Panc1 (cell line): ENCODE results near the gene KYNU. TPM values are rescaled to one million over a fixed set of nuclear protein-coding genes. Genes with fewer than 3 reads are reported as not detected.

ENCODE experiments used
- ATAC-seq: fragments of 200-7000 bp; cut with Tn5 transposase; 2 replicates; pipeline ENCODE4 v1.9.1; 2020; ENCODE audit warnings: mild to moderate bottlenecking, moderate library complexity
- BruUV-seq: library from RNA; stranded (reverse); fragments of 400-500 nt; replicated peaks from 2 replicates; lab custom pipeline; 2021; lab: Mats Ljungman, UMichigan
- CTCF ChIA-PET: fragments of 300-600 bp; sonication (Branson Sonifier 250); formaldehyde crosslinking; loops from one replicate; lab custom pipeline; 2022; ENCODE audit warnings: antibody characterized with exemption; lab: Charles Lee
- POLR2A ChIA-PET: fragments of 300-600 bp; sonication (Branson Sonifier 250); formaldehyde crosslinking; loops from one replicate; lab custom pipeline; 2022; ENCODE audit warnings: antibody characterized with exemption; lab: Charles Lee
- DNase-seq: peaks from one replicate; pipeline ENCODE4 v3.0.0-alpha.2; 2010; ENCODE audit warnings: low read depth, low spot score
- H3K27ac ChIP-seq: 2 replicates; pipeline ENCODE4 v1.5.1; 2011; ENCODE audit warnings: mild to moderate bottlenecking, low read length, inconsistent platforms
- H3K27me3 ChIP-seq: fragments of 200-500 bp; sonication (Bioruptor generic); 2 replicates; pipeline ENCODE4 v1.6.0; 2014; ENCODE audit warnings: low read length, inconsistent platforms; ENCODE audit not compliant: control insufficient read depth, insufficient read depth
- H3K36me3 ChIP-seq: fragments of 200-500 bp; sonication (Bioruptor generic); 2 replicates; pipeline ENCODE4 v1.5.1; 2014; ENCODE audit warnings: inconsistent platforms, mild to moderate bottlenecking, low read length, moderate library complexity; ENCODE audit not compliant: control insufficient read depth, insufficient read depth
- H3K4me1 ChIP-seq: 2 replicates; pipeline ENCODE4 v1.5.1; 2011; ENCODE audit warnings: inconsistent platforms, mild to moderate bottlenecking, low read length, moderate library complexity; ENCODE audit not compliant: control insufficient read depth, insufficient read depth
- H3K4me3 ChIP-seq, 2 experiments: 2 replicates each; pipeline ENCODE4 v1.5.1; 2011 to 2012; ENCODE audit warnings: low read depth in 2 of 2, low read length in 2 of 2, mild to moderate bottlenecking in 2 of 2, inconsistent platforms in 1 of 2, moderate library complexity in 1 of 2
- H3K9me3 ChIP-seq: fragments of 200-500 bp; sonication (Bioruptor generic); 2 replicates; pipeline ENCODE4 v1.5.1; 2014; ENCODE audit warnings: low read depth, mild to moderate bottlenecking, inconsistent platforms, low read length, moderate library complexity; ENCODE audit not compliant: control insufficient read depth, insufficient read depth
- POLR2AphosphoS5 ChIP-seq: IDR thresholded peaks from 2 replicates; pipeline ENCODE4 v1.6.1; 2012; ENCODE audit warnings: mild to moderate bottlenecking, low read depth, low read length, moderate library complexity
- SIN3A ChIP-seq: IDR thresholded peaks from 2 replicates; pipeline ENCODE4 v1.6.1; 2012; ENCODE audit warnings: low read depth, mild to moderate bottlenecking, low read length, moderate library complexity, borderline replicate concordance; ENCODE audit not compliant: insufficient read depth
- TCF7L2 ChIP-seq: IDR thresholded peaks from 2 replicates; pipeline ENCODE4 v1.6.1; 2011; ENCODE audit warnings: mild to moderate bottlenecking, low read depth, low read length, inconsistent platforms
- in situ Hi-C: cut with HindIII; loops from 2 replicates; pipeline ENCODE4 v1.10.0; 2016; ENCODE audit warnings: low sequenced_read_pairs, low pct_unique_long_range_greater_than_20kb
- intact Hi-C: fragments of 100-400 bp; cut with micrococcal nuclease; formaldehyde crosslinking; loops from one replicate; pipeline ENCODE4 v1.10.0; 2022; ENCODE audit not compliant: unreplicated experiment
- total RNA-seq: library from RNA; stranded (reverse); gene quantifications from one replicate; pipeline ENCODE4 v1.2.1, GENCODE V29; 2021; ENCODE audit not compliant: unreplicated experiment
- TF ChIP-seq, protein P1 (sequence below): fragments of 450-650 bp; IDR thresholded peaks from 2 replicates; pipeline ENCODE4 v1.5.1; 2017; ENCODE audit warnings: mild to moderate bottlenecking
- TF ChIP-seq, protein P2 (sequence below), 2 experiments: IDR thresholded peaks; 2 replicates each; pipeline ENCODE4 v1.6.1; 2011 to 2012; ENCODE audit warnings: low read depth in 2 of 2, control low read depth in 1 of 2, low read length in 1 of 2, mild to moderate bottlenecking in 1 of 2, moderate library complexity in 1 of 2; ENCODE audit not compliant: insufficient read depth in 1 of 2

Gene KYNU
- total RNA-seq, 1 experiment from 2014 or later, result not detected

DNA sequence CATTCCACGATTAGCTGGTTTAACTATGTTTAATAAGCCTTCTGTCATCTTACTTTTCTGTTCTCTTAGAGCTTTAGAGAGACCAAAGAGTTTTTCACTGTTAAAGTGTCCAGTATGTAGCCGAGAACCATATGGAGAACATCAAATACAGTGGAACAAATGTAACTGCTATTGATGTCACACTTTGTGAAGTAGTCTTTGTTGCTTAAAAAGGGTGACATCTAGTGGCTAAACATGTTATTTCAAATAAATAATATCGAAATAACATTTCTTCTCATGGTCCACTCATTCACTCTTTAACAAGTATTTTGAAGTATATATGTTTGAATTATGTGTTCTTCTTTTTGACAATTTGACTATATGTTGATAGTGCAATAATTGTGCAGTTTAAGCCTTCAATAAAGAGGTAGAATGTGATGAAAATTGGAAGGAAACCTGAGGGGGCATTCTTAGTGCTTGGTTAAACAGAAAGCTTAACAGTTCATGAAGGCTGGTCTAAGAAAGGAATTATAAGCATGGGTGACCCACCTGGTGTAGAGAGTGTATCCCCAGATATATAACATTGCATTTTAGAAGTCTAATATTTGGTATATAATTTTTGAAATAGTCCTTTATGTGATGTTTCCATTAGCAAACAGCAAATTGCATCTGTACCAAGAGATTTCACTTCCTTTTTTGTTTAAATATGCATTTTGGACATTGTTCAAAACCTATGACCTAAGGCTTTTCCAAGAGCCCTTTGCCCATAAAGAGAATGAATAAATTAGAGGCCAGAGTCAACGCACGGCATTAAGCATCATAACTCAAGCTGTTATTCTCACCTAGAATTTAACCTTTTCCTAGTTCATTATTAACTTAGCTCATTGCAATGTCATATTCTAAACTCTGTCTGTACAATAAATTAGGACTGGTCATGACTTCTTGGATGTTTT lies 112.1 kb downstream of the KYNU start:
- Histone ChIP-seq H3K4me3 (no peak overlapping the region), H3K27ac (no peak overlapping the region), H3K36me3 (no peaks in the 10 kb centered on the region), H3K9me3 (no peaks in the 10 kb centered on the region), H3K27me3 (no peaks in the 10 kb centered on the region), H3K4me1 (no peaks in the 10 kb centered on the region)
- intact Hi-C loops (no loop called here), in situ Hi-C loops (no loop called here)
- POLR2A ChIA-PET, result interaction anchor here (0.7 kb wide), 1 partner anchor 123 kb away, joined by 4 read pairs; no protein-coding TSS in a partner anchor
- no TSS peak for BruUV-seq
- CTCF ChIA-PET, result no interaction called here
- no peak for DNase-seq
- TF ChIP-seq TCF7L2, result no peak
- TF ChIP-seq POLR2AphosphoS5, result no peak
- TF ChIP-seq, protein P1, sequence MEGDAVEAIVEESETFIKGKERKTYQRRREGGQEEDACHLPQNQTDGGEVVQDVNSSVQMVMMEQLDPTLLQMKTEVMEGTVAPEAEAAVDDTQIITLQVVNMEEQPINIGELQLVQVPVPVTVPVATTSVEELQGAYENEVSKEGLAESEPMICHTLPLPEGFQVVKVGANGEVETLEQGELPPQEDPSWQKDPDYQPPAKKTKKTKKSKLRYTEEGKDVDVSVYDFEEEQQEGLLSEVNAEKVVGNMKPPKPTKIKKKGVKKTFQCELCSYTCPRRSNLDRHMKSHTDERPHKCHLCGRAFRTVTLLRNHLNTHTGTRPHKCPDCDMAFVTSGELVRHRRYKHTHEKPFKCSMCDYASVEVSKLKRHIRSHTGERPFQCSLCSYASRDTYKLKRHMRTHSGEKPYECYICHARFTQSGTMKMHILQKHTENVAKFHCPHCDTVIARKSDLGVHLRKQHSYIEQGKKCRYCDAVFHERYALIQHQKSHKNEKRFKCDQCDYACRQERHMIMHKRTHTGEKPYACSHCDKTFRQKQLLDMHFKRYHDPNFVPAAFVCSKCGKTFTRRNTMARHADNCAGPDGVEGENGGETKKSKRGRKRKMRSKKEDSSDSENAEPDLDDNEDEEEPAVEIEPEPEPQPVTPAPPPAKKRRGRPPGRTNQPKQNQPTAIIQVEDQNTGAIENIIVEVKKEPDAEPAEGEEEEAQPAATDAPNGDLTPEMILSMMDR, result peak; percentile 60; the same call in 1 of the 2 replicates
- no peak for TF ChIP-seq SIN3A
- TF ChIP-seq, protein P2, sequence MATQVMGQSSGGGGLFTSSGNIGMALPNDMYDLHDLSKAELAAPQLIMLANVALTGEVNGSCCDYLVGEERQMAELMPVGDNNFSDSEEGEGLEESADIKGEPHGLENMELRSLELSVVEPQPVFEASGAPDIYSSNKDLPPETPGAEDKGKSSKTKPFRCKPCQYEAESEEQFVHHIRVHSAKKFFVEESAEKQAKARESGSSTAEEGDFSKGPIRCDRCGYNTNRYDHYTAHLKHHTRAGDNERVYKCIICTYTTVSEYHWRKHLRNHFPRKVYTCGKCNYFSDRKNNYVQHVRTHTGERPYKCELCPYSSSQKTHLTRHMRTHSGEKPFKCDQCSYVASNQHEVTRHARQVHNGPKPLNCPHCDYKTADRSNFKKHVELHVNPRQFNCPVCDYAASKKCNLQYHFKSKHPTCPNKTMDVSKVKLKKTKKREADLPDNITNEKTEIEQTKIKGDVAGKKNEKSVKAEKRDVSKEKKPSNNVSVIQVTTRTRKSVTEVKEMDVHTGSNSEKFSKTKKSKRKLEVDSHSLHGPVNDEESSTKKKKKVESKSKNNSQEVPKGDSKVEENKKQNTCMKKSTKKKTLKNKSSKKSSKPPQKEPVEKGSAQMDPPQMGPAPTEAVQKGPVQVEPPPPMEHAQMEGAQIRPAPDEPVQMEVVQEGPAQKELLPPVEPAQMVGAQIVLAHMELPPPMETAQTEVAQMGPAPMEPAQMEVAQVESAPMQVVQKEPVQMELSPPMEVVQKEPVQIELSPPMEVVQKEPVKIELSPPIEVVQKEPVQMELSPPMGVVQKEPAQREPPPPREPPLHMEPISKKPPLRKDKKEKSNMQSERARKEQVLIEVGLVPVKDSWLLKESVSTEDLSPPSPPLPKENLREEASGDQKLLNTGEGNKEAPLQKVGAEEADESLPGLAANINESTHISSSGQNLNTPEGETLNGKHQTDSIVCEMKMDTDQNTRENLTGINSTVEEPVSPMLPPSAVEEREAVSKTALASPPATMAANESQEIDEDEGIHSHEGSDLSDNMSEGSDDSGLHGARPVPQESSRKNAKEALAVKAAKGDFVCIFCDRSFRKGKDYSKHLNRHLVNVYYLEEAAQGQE (IDR thresholded peaks at IDR 0.05; ENCODE audit: insufficient read depth in 1 of 2, low read depth in 2 of 2, low read length in 1 of 2), result no peak
- no peak for ATAC-seq

DNA sequence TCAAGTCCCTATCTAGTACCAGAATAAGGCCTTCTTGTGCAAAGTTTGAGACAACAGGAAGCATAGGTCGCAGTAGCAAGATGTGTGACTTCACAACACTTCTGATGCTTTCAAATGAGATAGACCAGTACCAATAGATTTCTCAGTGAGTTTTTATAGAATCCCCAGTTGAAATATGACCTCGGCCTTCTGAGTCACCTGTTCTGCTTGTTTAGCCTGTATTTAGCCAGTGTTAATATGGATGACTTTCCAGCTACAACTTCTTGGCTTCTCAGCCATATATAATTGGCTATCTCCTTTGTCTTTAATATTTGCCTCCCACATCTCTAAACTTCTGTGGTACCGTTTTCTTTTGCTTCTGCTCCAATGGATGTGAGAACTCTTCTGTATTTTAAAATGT lies 113.8 kb downstream of the KYNU start:
- DNase-seq (no peak), ATAC-seq (no peak)
- in situ Hi-C loops, result no loop called here
- TF ChIP-seq, protein P2 (IDR thresholded peaks at IDR 0.05; ENCODE audit: insufficient read depth in 1 of 2, low read depth in 2 of 2, low read length in 1 of 2), result no peak
- Histone ChIP-seq H3K9me3 (no peaks in the 10 kb centered on the region), H3K27me3 (no peaks in the 10 kb centered on the region), H3K36me3 (no peaks in the 10 kb centered on the region), H3K4me3 (no peak overlapping the region), H3K4me1 (no peaks in the 10 kb centered on the region), H3K27ac (no peak overlapping the region)
- CTCF ChIA-PET, result no interaction called here
- POLR2A ChIA-PET, result no interaction called here
- no TSS peak for BruUV-seq
- intact Hi-C loops, result no loop called here
